ENCODE results near the gene PEX10. TPM values are rescaled to one million over a fixed set of nuclear protein-coding genes. Genes with fewer than 3 reads are reported as not detected.

The PEX10 gene
- polyA plus RNA-seq, 1 experiment = 11.9 TPM

GRCh38 chr1:2389644-2390043 is 22.7 kb downstream of the PEX10 start:
- POLR2A ChIA-PET = no interaction called here
- CTCF ChIA-PET = interaction anchor here (0.6 to 1.5 kb wide), 4 partner anchors 8 to 215 kb away, joined by 3 to 9 read pairs (median 6); partner anchors contain the start of gene FAAP20

GRCh38 chr1:2388004-2388913 is 24.1 kb downstream of the PEX10 start:
- H3K4me3 ChIP-seq (ENCODE audit: low read depth, low read length) = no peak overlapping the region
- POLR2A ChIA-PET = interaction anchor here (0.7 kb wide), 1 partner anchor 58 kb away, joined by 13 read pairs; no protein-coding TSS in a partner anchor
- no peaks in the 10 kb centered on the region; the same call in 1 of the 2 replicates for H3K9me3 ChIP-seq (ENCODE audit: control insufficient read depth, insufficient read depth, low read length)
- no peak for DNase-seq (ENCODE audit: low read depth, low spot score)
- CTCF ChIA-PET = interaction anchor here (0.7 to 1.7 kb wide), 3 partner anchors 193 to 1414 kb away, joined by 3 to 7 read pairs (median 4); partner anchors contain the start of gene FAAP20
- no peak overlapping the region for H3K27ac ChIP-seq (ENCODE audit: low read depth, low read length)
- no peaks in the 10 kb centered on the region for H3K27me3 ChIP-seq (ENCODE audit: control insufficient read depth, insufficient read depth, low read length)
- no peak for TF ChIP-seq CTCF (IDR thresholded peaks at IDR 0.05; ENCODE audit: low read depth, low read length)

More at GRCh38 chr1:2389644-2390043, 22.7 kb downstream of the PEX10 start:
- no peak for DNase-seq (ENCODE audit: low read depth, low spot score)
- H3K4me3 ChIP-seq (ENCODE audit: low read depth, low read length) = no peak overlapping the region
- H3K27ac ChIP-seq (ENCODE audit: low read depth, low read length) = no peak overlapping the region
- TF ChIP-seq CTCF (IDR thresholded peaks at IDR 0.05; ENCODE audit: low read depth, low read length) = no peak
- no peaks in the 10 kb centered on the region for H3K9me3 ChIP-seq (ENCODE audit: control insufficient read depth, insufficient read depth, low read length)
- H3K27me3 ChIP-seq (ENCODE audit: control insufficient read depth, insufficient read depth, low read length) = no peaks in the 10 kb centered on the region

- TF ChIP-seq CTCF (IDR thresholded peaks at IDR 0.05; ENCODE audit: low read depth, low read length) = no peak
- no peaks in the 10 kb centered on the region for H3K27me3 ChIP-seq (ENCODE audit: control insufficient read depth, insufficient read depth, low read length)
- no peak for DNase-seq (ENCODE audit: low read depth, low spot score)
- ChIA-PET CTCF (interaction anchor here (1.0 to 1.7 kb wide), 2 partner anchors 192 kb away, joined by 5 to 7 read pairs; partner anchors contain the start of gene FAAP20), POLR2A (no interaction called here)
- H3K27ac ChIP-seq (ENCODE audit: low read depth, low read length) = no peak overlapping the region
- no peaks in the 10 kb centered on the region; the same call in 1 of the 2 replicates for H3K9me3 ChIP-seq (ENCODE audit: control insufficient read depth, insufficient read depth, low read length)
- no peak overlapping the region for H3K4me3 ChIP-seq (ENCODE audit: low read depth, low read length)
Observed at GRCh38 chr1:2386636-2387611, 25.4 kb downstream of the PEX10 start.

GRCh38 chr1:2385606-2386280 is 26.6 kb downstream of the PEX10 start:
- TF ChIP-seq CTCF (IDR thresholded peaks at IDR 0.05; ENCODE audit: low read depth, low read length) = no peak
- Histone ChIP-seq H3K4me3 (ENCODE audit: low read depth, low read length) (no peak overlapping the region), H3K27me3 (ENCODE audit: control insufficient read depth, insufficient read depth, low read length) (no peaks in the 10 kb centered on the region), H3K9me3 (ENCODE audit: control insufficient read depth, insufficient read depth, low read length) (no peaks in the 10 kb centered on the region; the same call in 1 of the 2 replicates), H3K27ac (ENCODE audit: low read depth, low read length) (no peak overlapping the region)
- POLR2A ChIA-PET = no interaction called here
- CTCF ChIA-PET = interaction anchor here (1.0 to 8.6 kb wide), 2 partner anchors 191 to 192 kb away, joined by 5 to 255 read pairs; partner anchors contain the start of gene FAAP20
- no peak for DNase-seq (ENCODE audit: low read depth, low spot score)

Measured in AG04450 (cell line).